NOMO-1 treated with DMSO at 0.1 percent for 48 hours (cell line): Measurements from ENCODE around the gene SUGCT.

Experiments
- DNase-seq: peaks from one replicate; lab custom pipeline; 2025; ENCODE audit not compliant: unreplicated experiment; lab: John Stamatoyannopoulos, UW

The SUGCT gene

GRCh38 chr7:40802497-40802896 lies 667.7 kb downstream of the SUGCT start:
- peak; percentile 87 for DNase-seq

GRCh38 chr7:40804477-40805215 lies 669.8 kb downstream of the SUGCT start:
- DNase-seq, result no peak

DNA sequence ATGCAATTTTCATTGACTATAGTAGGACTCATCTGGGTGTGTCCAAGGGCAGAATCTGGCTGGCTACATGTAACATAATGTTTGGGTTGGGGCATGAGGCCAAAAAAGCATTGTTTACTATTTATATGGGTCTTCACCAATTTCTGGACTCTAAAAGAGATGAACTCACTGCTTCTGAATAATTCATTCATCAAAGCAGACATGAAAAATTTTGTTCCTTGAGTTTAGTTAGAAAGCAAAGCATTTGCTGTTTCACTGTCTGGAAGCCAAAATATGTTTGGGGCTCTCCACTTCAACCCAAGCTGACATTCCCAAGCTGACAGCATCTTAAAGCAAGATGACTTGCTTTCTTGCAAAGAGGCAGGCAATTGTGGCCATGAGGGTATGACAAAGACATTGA lies 670.6 kb downstream of the SUGCT start:
- DNase-seq, result no peak

DNA sequence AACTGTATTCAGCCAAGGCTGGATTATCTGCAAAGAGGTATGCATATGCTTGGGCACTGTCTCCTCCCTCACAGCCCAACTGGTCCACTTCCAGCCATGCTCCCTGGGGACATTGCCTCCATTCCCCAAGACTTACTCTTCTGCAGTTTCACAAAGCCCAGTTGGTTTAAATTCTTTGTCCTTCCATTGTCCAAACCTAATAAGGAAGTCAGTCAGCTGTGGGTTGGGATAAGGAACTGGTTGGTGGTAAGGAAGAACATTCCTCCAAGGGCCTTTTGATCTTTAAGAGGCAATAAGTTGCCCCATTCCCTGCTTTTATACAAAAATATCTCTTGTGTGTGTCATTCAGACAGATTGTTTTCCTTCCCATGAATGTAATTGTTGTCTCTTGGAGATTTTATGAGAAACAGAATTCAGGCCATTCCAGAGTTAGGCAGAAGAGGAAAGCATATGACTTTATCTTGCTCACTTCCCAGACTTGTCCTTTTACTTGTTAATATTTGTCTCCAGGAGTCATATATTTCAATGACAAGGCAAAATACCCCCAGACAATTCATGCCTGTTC lies 673.7 kb downstream of the SUGCT start:
- DNase-seq, result no peak

- DNase-seq, result no peak
Measured at GRCh38 chr7:40810274-40810673, 675.5 kb downstream of the SUGCT start.

- DNase-seq, result no peak
Measured at GRCh38 chr7:40811666-40812065, 676.9 kb downstream of the SUGCT start.

DNA sequence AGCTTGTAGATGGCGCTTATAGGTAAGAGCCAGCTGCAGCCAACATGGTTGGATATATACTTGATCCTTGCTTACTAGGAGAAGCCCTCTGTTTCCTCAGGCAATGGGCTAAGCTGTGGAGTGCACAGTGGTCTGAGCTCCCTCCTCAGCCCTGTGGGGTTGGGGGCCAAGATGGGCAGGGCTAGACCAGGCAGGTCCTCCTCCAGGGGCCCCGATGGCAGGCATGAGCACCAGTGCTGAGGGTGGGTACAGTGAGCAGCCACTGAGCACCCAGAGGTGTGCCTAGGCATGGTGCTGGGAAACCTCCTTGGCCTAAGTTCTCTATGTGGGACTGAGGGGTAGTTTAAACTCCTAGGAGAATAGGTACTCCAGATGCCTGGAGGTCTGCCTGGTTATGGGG lies 680.2 kb downstream of the SUGCT start:
- no peak for DNase-seq

DNA sequence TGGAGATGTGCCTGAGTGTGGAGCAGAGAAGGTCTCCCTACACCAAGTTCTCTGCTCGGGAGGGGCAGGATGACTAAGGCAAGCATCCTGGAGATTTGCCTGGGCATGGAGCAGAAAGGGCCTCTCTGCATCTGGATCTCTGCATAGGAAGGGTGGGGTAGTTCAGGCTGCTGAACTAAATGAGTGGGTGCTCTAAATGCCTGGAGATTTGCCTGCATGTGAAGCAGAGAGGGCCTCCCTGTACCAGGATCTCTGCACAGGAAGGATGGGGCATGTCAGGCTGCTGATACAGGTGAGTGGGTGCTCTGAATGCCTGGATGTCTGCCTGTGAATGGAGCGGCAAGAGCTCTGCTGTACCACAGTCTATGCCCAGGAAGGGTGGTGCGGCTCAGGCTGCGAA lies 680.7 kb downstream of the SUGCT start:
- no peak for DNase-seq

DNA sequence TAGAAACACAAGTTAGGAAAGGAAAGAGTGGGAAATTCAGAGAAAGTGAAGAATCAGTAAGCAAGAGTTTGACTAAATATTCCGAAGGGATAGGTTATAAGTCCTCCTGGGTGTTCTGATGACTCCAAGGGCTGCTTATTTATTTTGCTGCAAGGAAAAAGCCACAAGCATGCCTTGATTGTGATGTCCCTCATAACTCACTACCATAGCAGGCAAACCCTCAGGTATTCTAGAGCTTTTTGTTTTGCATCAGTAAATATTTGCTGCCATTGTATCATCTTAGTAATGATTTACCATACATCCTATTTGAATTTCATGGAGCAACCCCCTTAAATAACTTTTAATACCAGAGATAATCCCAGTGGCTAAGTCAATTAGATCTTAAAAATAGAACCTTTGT lies 688.1 kb downstream of the SUGCT start:
- no peak for DNase-seq

DNA sequence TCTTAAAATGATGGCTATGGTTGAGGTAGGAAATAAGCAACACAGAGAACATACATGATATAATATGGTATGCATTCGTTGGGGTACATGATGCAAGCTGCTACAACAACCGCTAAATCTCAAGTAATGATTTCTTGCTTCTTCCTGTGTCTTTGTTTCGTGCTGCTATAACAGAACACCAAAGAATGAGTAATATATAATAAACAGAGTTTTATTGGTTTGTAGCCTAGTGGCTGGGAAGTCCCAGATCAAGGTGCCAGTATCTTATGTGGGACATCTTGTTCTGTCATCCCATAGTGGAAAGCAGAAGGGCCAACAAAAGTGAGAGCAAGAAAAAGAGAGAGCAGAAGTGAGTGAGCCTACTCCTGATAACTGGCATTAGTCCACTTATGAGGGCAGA lies 689.7 kb downstream of the SUGCT start:
- no peak for DNase-seq

GRCh38 chr7:40826411-40827221 lies 691.8 kb downstream of the SUGCT start:
- DNase-seq, result no peak

GRCh38 chr7:40827222-40828085 lies 692.6 kb downstream of the SUGCT start:
- no peak for DNase-seq

GRCh38 chr7:40828686-40829600 lies 694.1 kb downstream of the SUGCT start:
- no peak for DNase-seq

GRCh38 chr7:40833191-40833887 lies 698.5 kb downstream of the SUGCT start:
- DNase-seq, result no peak

DNA sequence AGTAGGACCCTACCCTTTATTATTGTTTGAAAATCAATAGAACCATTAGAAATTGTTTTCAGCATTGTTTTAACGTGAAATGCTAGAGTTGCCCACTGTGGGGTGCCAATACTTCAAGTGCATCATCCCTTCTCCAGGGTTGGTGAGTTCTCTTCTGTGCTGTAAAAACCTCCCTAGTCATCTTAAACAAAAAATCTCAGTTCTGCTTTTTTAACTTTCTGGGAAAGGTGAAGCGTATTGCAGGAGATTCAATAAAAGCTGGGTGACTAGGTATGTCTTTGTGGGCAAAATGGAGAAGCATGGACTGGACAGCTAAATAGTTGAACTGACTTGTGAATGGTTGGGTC lies 699.1 kb downstream of the SUGCT start:
- DNase-seq, result peak; percentile 67

- DNase-seq, result peak; percentile 77
Measured at GRCh38 chr7:40836218-40836617, 701.4 kb downstream of the SUGCT start.

DNA sequence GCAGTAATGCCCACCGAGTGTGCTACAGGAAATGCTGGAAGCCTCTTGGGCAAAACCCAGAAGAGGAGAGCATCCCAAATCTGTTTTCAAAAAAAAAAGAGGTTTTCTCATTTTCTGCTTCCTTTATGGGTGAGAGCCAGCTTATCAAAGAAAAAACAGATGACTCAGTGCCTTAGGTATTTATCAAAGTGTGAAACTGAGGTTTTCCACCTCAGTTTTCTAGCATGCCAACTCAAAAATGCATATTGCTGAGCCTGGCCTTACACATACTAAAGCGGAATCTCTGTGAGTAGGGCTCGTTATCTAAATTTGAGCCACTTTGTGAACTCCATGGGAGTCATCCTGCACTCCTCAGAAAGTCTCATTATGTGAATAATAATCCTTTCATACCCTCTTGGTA lies 705.1 kb downstream of the SUGCT start:
- no peak for DNase-seq

GRCh38 chr7:40840990-40841389 lies 706.2 kb downstream of the SUGCT start:
- no peak for DNase-seq

DNA sequence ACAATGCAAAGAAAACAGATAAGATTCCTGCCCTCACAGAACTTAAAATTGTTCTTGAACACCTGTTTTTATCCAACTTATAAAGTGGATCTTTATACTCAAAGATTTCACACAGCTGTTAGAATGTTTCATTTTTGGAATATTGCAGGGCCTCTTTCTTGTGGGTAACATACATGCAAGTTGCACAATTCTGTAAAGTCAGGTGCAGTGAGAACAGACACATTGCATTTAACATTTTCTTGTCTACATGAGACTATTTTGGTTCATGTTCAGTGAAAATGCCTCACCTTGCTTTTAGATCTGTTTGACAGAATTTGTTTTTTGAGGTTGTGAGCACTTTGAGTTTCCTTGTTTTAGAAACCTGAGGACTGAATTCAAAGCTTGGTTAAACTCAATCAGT lies 707.8 kb downstream of the SUGCT start:
- no peak for DNase-seq
